IPS-18c (cell line): ENCODE measurements around the gene SLC16A8.
"Not testable (repeated sequence)": the region's sequence is repeated elsewhere in the genome, so short reads cannot be mapped to it uniquely, and the experiment has no call there.

Experiments
- H3K4me3 ChIP-seq: 2 replicates; pipeline ENCODE4 v1.7.0; 2013; ENCODE audit warnings: low read depth, mild to moderate bottlenecking, low read length, moderate library complexity; ENCODE audit not compliant: insufficient read depth
- H3K9me3 ChIP-seq: one replicate; pipeline ENCODE4 v1.6.1; 2013; ENCODE audit warnings: mild to moderate bottlenecking, low read length, moderate library complexity; ENCODE audit not compliant: control insufficient read depth, insufficient read depth

Gene SLC16A8

DNA sequence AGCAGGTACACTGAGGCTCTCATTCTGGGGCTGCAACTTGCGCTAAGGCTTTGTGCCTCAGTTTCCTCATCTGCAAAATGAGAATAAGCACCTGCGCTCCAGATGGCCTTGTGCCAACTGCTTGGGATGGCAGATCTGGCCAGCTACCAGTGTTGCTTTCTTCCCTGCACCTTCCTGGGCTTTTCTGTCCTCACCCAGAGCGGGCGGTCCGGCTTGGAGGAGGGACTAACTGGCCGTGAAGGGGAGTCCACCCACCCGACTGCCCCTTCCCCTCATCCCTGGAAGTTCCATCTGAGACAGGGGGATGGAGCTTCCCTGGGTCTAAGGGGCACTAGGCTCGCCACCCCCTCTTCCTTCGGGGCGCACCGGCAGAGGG is 3.5 kb downstream of the SLC16A8 start:
- H3K4me3 ChIP-seq = no peak overlapping the region

DNA sequence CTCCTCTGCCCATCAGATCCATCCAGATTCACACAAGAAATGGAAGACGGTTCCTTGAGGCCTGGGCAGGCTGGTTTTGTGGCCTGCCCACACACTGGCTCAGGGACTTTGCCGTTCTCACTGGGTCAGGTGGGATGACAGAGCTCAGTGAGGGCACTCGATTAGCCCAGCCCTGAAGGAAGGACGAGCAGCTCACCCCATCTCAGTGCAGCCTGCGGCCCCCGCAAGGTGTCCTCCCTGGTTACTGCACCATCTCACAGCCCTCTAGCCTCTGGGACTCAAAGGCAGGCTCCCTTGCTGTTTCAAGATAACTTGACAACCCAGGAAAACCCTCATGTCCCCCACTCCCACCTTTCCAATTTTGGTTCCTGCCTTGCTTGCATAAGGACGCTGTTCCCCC is 4.2 kb downstream of the SLC16A8 start:
- no peak overlapping the region for H3K4me3 ChIP-seq

More for the DNA sequence above, 3.5 kb downstream of the SLC16A8 start:
- peaks cover 2% of the 10 kb centered on the region for H3K9me3 ChIP-seq

DNA sequence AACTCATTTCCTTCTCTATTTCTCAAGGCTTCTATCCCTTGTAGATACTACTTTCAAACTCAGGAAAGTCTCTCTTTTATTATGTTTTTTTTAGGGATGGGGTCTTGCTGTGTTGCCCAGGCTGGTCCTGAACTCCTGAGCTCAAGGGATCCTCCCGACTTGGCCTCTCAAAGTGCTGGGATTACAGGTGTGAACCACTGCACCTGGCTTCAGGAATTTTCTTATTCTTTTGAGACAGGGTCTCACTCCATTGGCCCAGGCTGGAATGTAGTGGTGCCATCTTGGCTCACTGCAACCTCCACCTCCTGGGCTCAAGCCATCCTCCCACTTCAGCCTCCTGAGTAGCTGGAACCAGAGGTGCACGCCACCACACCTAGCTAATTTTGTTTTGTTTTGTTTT is 4.8 kb downstream of the SLC16A8 start:
- H3K9me3 ChIP-seq, H3K4me3 ChIP-seq: not testable (repeated sequence)

More for the DNA sequence above, 4.2 kb downstream of the SLC16A8 start:
- H3K9me3 ChIP-seq = peaks cover 2% of the 10 kb centered on the region

DNA sequence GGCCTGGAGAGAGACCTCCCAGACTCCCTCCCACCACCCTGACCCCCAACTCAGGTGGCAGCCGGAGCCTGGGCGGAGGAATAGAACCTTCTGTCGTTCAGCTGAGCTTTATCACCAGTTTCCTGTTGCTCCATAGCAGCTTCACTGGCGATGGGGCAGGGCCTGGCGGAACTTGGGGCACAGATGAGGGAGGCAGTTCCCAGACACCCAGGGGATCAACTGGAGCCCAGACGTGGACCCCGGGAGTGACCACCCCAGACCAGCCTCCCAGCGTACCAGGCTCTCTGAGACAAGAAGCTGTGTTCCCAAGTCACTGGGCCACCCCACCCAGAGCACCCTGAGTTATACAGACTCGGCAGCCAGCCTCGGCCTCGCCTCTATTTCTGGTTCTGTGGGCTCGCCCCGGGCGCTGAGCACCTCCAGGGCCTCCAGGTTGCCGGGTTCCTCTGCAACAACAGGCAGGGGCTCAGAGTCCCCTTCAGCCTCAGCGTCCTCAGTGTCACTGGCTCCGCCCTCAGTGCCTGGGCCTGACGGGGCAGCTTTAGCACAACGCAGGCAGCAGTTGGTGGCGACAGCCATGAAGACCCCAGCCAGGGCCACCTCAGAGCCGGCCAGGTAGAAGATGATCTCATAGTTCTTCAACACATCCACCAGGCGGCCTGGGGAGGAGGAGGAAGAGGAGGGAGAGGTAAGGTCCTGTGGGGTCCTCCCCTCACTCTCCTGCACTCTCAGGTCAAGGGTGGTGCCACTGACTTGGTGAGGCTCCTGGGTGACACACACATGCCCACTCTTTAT is 5.7 kb downstream of the SLC16A8 start:
- Histone ChIP-seq H3K4me3 (no peak overlapping the region), H3K9me3 (peaks cover 2% of the 10 kb centered on the region)

DNA sequence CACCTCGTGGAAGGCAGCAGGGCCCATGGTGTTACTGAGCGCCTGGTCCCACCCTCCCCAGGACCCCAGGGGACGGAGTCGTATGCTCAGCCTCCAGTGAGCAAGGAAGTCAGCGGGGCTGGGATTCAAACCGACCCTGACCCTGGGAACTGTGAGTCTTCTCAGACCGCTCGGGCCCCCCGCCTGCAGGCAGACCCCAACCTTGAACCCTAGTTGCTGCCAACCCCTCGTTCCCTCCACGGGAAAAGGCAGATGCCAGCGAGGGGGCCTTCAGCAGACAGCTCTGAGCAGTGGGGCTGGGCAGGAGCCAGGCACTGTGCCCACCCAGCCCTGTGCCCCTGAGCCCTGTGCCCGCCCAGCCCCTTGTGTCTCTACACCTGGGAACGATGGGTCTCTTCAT is 6.4 kb downstream of the SLC16A8 start:
- Histone ChIP-seq H3K9me3 (peaks cover 2% of the 10 kb centered on the region), H3K4me3 (no peak overlapping the region)

DNA sequence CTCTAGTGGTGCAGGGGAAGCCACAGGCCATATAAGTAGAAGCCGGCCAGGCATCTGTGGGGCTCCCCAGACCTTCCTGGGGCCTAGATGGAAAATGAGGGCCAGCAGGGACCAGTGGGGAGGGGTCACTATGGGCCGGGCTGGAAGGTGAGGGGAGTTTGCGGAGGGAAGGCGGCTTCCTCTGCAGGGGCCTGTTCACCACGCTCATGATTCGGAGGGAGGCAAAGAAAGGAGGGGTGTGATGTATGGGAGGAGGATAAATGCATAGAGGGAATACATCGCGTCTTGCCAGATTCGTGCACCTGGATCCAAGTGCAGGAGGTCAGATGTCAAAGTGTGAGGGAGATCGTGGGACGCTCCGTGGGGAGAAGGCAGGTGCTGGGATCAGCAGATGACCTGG is 6.9 kb downstream of the SLC16A8 start:
- H3K4me3 ChIP-seq = no peak overlapping the region
- peaks cover 2% of the 10 kb centered on the region for H3K9me3 ChIP-seq

DNA sequence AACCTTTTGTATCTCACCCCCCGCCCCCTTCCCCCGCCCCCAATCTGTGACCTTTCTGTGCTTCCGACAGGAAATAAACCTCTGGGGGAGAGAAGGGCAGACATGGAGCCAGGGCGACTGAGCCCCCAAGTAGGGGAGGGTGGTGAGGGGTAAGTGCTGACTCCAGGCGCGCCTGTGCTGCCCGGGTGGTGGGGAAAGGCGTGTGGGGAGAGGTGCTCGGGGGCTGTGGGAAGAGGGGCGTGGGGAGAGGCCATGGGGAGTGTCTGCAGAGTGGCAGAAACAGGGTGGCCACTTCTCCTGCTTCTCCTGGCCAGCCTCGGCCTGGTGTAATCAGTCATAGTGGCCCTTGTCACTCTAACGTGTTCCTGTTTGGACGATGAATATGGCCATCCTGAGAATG is 8.0 kb downstream of the SLC16A8 start:
- no peak overlapping the region for H3K4me3 ChIP-seq
- H3K9me3 ChIP-seq = no peaks in the 10 kb centered on the region

DNA sequence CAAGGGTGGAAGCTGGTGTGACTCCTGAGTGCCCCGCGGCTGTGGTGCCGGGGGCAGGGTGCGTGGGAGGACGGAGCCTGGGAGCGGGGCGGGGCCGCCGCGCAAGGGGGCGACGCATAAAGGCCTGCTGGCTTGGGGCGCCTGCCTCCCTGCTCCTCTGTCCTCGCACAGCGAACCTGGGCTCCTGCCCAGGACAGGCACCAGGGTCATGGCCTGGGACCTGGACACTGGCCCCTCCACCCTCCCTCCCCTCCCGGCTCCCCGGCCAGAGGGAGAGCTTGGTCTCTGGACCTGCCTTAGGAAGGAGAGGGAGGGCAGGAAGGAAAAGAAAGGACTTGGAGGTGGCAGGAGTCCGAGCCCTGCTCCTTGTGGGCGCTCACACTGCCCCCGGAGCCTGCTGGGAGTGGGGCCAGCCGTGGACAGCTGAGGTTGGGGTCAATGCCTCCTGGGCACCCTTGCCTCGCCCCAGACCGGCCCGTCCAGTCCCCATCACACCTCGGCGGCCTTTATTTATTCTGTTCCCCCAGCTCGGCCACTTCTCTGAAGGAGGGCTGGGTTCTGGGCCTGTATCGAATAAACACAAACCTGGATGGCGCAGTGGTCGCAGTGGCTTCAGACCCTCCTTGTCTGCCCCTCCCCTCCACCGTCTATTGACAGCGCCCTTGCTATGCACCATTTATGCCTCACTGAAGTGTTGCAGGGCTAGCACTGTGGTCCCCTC is 8.7 kb downstream of the SLC16A8 start:
- H3K9me3 ChIP-seq = no peaks in the 10 kb centered on the region
- no peak overlapping the region for H3K4me3 ChIP-seq

DNA sequence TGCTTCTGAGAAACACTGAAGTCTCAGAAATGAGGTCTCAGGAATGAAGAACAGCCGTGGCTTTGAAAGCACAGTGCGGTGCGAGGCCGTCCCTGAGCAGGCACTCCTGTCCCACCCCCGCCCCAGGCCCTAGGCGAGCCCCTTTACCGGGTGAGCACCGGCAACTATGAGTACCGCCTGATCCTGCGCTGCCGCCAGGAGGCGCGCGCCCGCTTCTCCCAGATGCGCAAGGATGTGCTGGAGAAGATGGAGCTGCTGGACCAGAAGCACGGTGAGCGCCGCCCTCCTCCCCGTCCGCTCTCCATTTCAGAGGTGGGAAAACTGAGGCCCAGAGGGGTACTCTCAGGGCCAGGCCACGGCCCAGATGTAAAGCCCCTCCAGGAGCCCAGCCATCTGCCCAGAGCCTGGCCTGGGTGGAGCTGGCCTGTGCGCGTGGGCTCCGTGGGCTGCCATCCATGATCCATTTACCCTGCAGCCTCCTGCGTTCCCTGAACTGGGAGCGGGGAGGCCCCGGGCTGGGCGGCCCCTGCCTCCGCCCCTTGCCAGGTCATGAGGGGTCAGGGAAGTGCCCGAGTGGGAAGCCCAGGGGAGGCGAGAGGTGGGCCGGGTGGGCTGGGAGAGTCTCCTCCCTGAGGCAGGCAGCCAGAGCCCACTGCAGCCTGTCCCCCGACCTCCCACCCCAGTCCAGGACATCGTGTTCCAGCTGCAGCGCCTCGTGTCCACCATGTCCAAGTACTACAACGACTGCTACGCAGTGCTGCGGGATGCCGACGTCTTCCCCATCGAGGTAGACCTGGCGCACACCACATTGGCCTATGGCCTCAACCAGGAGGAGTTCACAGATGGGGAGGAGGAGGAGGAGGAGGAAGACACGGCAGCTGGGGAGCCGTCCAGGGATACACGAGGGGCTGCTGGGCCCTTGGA is 9.5 kb downstream of the SLC16A8 start:
- no peak overlapping the region for H3K4me3 ChIP-seq
- H3K9me3 ChIP-seq = no peaks in the 10 kb centered on the region

DNA sequence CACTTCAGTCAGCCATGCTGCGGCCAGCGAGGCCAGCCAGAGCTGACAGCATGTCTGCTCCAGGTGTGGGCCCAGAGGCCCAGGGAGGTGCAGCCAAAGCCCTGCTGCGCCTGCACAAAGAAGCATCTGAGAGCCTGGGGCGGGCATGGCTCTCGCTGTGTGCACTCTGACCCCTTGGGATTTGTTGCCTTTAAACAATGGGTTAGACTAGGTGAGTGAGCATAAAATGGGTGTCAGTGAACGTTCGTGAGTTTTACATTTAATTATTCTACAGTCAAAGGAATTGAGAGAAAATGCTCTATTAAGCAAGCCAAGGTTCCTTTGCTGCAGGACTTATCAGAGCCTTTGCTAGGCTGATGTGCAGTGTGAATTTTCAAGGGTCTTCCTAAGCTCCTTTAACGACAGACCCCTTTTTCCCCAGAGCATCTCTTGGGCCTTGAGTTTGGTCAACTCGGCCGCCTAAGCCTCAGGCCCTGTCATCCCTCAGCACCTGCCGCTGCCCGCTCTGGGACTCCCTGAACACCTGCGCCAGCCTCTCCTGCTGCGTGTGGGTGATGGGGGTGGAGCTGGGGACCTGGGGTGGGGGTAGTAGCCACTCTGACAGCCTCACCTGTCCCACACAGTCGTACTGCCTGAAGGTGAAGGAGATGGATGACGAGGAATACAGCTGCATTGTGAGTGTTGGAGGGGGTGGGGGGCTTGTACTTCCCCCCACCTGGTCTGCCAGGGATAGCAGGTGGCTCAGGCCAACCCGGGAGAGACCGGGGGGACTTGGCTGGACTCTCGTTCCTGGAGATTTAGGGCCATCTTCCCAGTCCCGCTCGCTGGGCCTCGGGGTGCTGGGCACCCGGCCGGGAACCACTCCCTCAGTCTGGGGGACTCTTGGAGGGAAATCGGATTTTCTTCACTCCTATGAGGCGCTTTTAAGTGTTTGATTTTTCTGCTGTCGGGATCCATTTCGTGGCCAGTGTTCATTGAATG is 10.5 kb downstream of the SLC16A8 start:
- no peak overlapping the region for H3K4me3 ChIP-seq
- H3K9me3 ChIP-seq = no peaks in the 10 kb centered on the region

DNA sequence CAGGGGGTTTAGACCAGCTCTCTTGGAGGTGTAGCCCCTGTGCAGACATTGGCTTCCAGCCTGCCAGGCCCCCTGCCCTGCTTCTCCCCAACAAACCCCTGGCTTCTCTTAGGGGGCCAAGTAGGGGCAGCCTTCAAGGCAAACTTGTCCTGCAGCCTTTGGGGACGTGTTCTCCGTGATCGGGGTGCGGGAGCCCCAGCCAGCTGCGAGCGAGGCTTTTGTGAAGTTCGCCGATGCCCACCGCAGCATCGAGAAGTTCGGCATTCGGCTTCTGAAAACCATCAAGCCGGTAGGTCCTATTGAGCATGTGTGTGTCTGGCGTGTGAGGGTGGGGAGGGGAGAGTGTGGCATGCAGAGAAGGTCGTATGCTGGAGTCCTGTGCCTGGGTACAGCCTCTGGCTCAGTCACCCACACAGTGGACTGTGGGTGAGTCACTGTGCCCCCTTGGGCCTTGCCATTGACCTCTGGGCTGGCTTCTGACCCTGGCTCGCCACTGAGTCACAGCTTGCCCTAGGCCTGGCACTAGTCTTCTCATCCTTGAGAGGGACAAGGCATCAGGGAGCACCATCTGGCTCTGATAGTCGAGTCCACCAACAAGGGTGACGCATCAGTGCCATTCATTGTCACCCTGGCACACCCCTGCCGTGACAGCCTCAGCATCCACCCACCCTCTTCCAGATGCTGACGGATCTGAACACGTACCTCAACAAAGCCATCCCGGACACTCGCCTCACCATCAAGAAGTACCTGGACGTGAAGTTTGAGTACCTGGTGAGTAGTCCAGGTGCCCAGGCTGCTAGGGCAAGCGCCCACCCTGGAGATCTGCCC is 11.4 kb downstream of the SLC16A8 start:
- Histone ChIP-seq H3K9me3 (no peaks in the 10 kb centered on the region), H3K4me3 (no peak overlapping the region)

DNA sequence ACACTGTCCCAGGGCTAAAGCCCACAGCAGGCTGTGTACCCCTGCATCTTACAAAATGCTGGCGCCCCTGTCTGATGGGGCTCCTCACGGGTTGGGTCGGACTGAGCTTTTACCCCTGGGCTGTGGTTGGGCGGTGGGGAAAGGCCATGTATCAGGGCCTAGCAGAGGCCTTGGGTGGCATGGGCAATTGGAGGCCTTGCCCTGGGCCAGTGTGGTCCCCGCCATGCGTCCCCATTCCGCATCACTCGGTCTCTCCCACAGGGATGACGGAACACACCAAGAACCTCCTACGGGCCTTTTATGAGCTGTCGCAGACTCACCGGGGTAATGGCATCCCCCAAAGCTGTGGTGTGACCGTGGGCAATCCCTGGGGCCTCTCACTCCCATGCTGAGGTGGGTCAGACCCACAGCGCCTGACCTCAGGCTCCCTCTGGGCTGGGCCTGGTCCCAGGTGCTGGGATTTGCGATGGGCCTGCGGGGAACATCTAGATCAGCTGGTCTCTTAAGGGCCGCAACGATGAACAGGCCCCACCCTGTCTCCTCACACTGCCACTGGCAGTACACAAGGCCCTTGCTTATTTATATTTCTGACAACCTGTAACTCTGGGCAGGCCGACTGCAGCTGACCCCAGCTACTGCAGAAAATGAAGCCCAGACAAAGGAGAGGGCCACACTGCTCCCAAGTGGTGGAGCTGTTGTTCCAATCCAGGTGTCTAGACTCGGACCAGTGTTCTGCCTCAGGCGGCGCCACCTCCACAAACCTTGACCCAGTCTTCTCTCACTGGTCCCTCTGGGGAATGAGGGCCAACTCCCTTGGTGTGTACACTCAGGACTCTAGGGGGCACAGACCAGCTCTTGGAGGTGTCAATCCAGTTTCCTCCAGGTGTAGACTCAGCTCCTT is 12.3 kb downstream of the SLC16A8 start:
- Histone ChIP-seq H3K4me3 (no peak overlapping the region), H3K9me3 (no peaks in the 10 kb centered on the region)

DNA sequence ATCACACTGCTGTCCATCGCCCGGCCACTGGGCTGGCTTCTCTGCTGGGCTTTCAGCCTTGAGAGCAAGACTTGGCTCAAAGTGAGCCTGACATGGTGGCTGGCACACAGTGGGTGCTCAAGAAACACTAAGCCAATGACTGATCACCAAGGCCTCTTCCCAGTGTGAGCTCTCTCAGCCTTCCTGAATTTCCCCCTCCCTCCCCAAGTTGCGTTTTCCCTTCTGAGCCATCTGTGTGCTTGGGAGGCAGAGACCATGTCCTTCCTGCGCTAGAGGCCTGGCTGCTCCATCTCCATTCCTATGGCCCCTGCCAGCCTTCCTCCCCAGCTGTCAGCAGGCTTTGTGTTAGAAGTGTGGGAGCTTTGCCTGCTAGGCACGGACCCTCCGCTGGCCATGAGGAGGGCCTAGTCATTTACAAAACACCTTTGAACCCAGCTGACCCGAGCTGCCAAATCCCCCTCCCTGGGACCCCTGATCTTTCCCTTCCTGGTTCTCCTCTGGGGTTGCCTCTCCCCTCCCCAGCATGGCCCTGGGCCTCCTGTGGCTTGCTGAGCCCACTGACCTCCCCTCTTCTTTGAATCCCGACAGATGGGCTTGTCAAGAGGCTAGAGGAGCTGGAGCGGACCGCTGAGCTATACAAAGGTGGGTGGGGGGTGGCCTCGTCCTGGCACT is 13.6 kb downstream of the SLC16A8 start:
- no peaks in the 10 kb centered on the region for H3K9me3 ChIP-seq
- H3K4me3 ChIP-seq = no peak overlapping the region

DNA sequence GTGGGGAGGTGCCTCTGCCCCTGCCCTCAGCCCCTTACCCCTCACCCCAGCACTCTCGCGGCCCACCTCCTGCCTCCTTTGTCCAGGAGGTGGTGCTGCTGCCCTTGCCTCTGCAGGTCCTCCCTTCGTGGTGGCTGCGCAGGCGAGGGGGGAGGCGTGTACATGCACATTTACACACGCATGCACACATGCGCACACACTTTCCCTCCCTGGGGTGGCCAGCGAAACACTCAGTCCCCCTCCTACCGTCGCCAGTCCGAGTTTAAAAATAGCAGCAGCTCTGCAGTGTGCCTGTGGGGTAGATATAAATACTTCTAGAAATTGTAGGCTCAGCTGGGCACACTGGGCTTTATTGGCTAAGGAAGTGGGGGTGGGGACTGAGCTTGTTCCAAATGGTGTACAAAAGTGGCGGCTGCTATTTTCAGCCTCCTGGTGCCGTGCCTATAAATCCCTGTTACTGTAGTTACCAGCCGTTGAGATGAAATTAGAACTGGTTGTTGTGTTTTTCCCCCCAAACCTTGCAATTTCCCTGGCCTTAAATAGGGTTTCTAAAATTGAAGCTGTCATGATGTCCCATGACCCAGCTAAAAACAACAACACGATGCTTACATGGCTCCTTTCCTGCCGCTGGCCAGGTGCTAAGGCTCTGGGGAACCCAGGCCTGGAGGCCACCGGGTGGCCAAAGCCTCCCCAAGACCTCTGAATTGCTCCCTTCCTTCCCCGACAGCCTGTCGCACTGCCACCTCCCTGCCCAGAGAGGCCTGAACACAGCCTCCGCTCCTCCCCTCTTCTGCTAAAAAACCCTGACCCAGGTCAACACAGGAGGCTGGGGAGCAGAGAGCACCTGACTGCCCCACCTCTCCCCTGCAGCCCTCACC is 14.4 kb downstream of the SLC16A8 start:
- no peak overlapping the region for H3K4me3 ChIP-seq
- H3K9me3 ChIP-seq = no peaks in the 10 kb centered on the region
